PFSK-1 (cell line): ENCODE measurements around the gene BAHCC1.

ENCODE experiments used
- FOXP2 ChIP-seq: optimal IDR thresholded peaks from 2 replicates; pipeline ENCODE3; 2011; ENCODE audit warnings: borderline replicate concordance, control low read depth, inconsistent platforms; ENCODE audit not compliant: insufficient read depth; ENCODE audit errors: extremely low read length, extremely low read depth
- POLR2AphosphoS5 ChIP-seq: IDR thresholded peaks from 2 replicates; pipeline ENCODE4 v1.6.1; 2012; ENCODE audit warnings: low read depth, mild to moderate bottlenecking, control low read depth, low read length, moderate library complexity
- REST ChIP-seq, 2 experiments: IDR thresholded peaks; 2 replicates each; pipeline versions ENCODE4 v1.6.1 to v1.8.0; 2011 to 2012; ENCODE audit warnings: low read depth in 2 of 2, low read length in 2 of 2, control low read depth in 1 of 2, inconsistent platforms in 1 of 2, mild to moderate bottlenecking in 1 of 2, moderate library complexity in 1 of 2; ENCODE audit not compliant: insufficient read depth in 1 of 2
- SIN3A ChIP-seq: IDR thresholded peaks from 2 replicates; pipeline ENCODE4 v1.6.1; 2012; ENCODE audit warnings: mild to moderate bottlenecking, low read length, moderate library complexity, borderline replicate concordance; ENCODE audit not compliant: insufficient read depth
- TAF1 ChIP-seq: IDR thresholded peaks from 2 replicates; pipeline ENCODE4 v1.6.1; 2012; ENCODE audit warnings: low read length, control low read depth, borderline replicate concordance; ENCODE audit not compliant: insufficient read depth

GRCh38 chr17:81354252-81354953 lies 40.9 kb upstream of the BAHCC1 start:
- no peak for TF ChIP-seq POLR2AphosphoS5
- TF ChIP-seq TAF1, result no peak
- TF ChIP-seq REST (IDR thresholded peaks at IDR 0.05; ENCODE audit: insufficient read depth in 1 of 2, low read depth in 2 of 2, low read length in 2 of 2), result no peak
- no peak for TF ChIP-seq FOXP2
- TF ChIP-seq SIN3A, result no peak
